NCI-H2196 treated with DMSO at 0.1 percent for 48 hours (cell line): ENCODE measurements around the gene UGT1A4.

Experiments used
- DNase-seq: peaks from one replicate; lab custom pipeline; 2025; ENCODE audit not compliant: unreplicated experiment; lab: John Stamatoyannopoulos, UW

The UGT1A4 gene

GRCh38 chr2:233807966-233808935 is 89.7 kb downstream of the UGT1A4 start:
- no peak for DNase-seq

- no peak for DNase-seq
These were observed 91.8 kb downstream of the UGT1A4 start for GRCh38 chr2:233810385-233810784.

GRCh38 chr2:233811087-233811486 is 92.6 kb downstream of the UGT1A4 start:
- DNase-seq, result no peak

- DNase-seq, result no peak
These were observed 93.2 kb downstream of the UGT1A4 start for GRCh38 chr2:233811732-233812131.

GRCh38 chr2:233813236-233814055 is 94.9 kb downstream of the UGT1A4 start:
- no peak for DNase-seq

- DNase-seq, result no peak
These were observed 95.7 kb downstream of the UGT1A4 start for GRCh38 chr2:233814056-233814835.

GRCh38 chr2:233815861-233816260 is 97.3 kb downstream of the UGT1A4 start:
- DNase-seq, result no peak

GRCh38 chr2:233816334-233816733 is 97.8 kb downstream of the UGT1A4 start:
- no peak for DNase-seq

GRCh38 chr2:233816771-233817170 is 98.2 kb downstream of the UGT1A4 start:
- DNase-seq, result no peak

- DNase-seq, result no peak
These were observed 98.9 kb downstream of the UGT1A4 start for GRCh38 chr2:233817361-233817911.

- DNase-seq, result no peak
These were observed 99.6 kb downstream of the UGT1A4 start for GRCh38 chr2:233817995-233818638.

GRCh38 chr2:233818639-233819621 is 100.4 kb downstream of the UGT1A4 start:
- DNase-seq, result no peak

GRCh38 chr2:233819884-233820773 is 101.6 kb downstream of the UGT1A4 start:
- DNase-seq, result no peak

- no peak for DNase-seq
These were observed 102.2 kb downstream of the UGT1A4 start for GRCh38 chr2:233820774-233821105.

- no peak for DNase-seq
These were observed 102.7 kb downstream of the UGT1A4 start for GRCh38 chr2:233821196-233821595.

- DNase-seq, result no peak
These were observed 103.2 kb downstream of the UGT1A4 start for GRCh38 chr2:233821709-233822100.

GRCh38 chr2:233822101-233822771 is 103.7 kb downstream of the UGT1A4 start:
- no peak for DNase-seq
